DND-41 (cell line): ENCODE data around the gene RARS2.

ENCODE experiments used
- ATAC-seq: fragments of 200-7000 bp; cut with Tn5 transposase; 3 replicates; pipeline ENCODE4 v1.9.1; 2021; ENCODE audit warnings: low read depth; ENCODE audit not compliant: insufficient read depth
- DNase-seq: peaks from one replicate; pipeline ENCODE4 v3.0.0-alpha.2; 2020
- H2AFZ ChIP-seq: 2 replicates; pipeline ENCODE4 v1.6.0; 2012; ENCODE audit warnings: low read depth, low read length
- H3K27ac ChIP-seq: 2 replicates; pipeline ENCODE4 v1.5.1; 2012; ENCODE audit warnings: low read length, inconsistent platforms
- H3K27me3 ChIP-seq: fragments of 200-600 bp; sonication (generic); 2 replicates; pipeline ENCODE4 v1.6.0; 2012; ENCODE audit warnings: low read length, mild to moderate bottlenecking, inconsistent platforms; ENCODE audit not compliant: insufficient read depth, poor library complexity
- H3K36me3 ChIP-seq: 2 replicates; pipeline ENCODE4 v1.5.1; 2012; ENCODE audit warnings: low read length, inconsistent platforms; ENCODE audit not compliant: insufficient read depth
- H3K4me1 ChIP-seq: 2 replicates; pipeline ENCODE4 v1.5.1; 2012; ENCODE audit warnings: mild to moderate bottlenecking, low read length; ENCODE audit not compliant: insufficient read depth
- H3K4me2 ChIP-seq: 2 replicates; pipeline ENCODE4 v1.6.0; 2012; ENCODE audit warnings: mild to moderate bottlenecking, moderate library complexity, low read length, inconsistent platforms; ENCODE audit not compliant: insufficient read depth
- H3K4me3 ChIP-seq, 2 experiments: fragments of 200-600 bp in 1 of 2; shearing (Covaris generic) in 1 of 2; 2 replicates each; pipeline ENCODE4 v1.5.1; 2012 to 2016; ENCODE audit warnings: inconsistent platforms in 2 of 2, low read length in 2 of 2, mild to moderate bottlenecking in 2 of 2, low read depth in 1 of 2, moderate library complexity in 1 of 2
- H3K79me2 ChIP-seq: 2 replicates; pipeline ENCODE4 v1.6.0; 2012; ENCODE audit warnings: low read length, inconsistent platforms; ENCODE audit not compliant: insufficient read depth
- H3K9ac ChIP-seq: 2 replicates; pipeline ENCODE4 v1.6.0; 2012; ENCODE audit warnings: low read depth, mild to moderate bottlenecking, inconsistent platforms, low read length, moderate library complexity
- H3K9me3 ChIP-seq: 2 replicates; pipeline ENCODE4 v1.5.1; 2012; ENCODE audit warnings: low read length, moderate library complexity, mild to moderate bottlenecking, inconsistent platforms; ENCODE audit not compliant: insufficient read depth, severe bottlenecking
- H4K20me1 ChIP-seq: 2 replicates; pipeline ENCODE4 v1.6.0; 2012; ENCODE audit warnings: low read length; ENCODE audit not compliant: insufficient read depth
- EZH2 ChIP-seq: IDR thresholded peaks from 3 replicates; pipeline ENCODE4 v1.6.1; 2012; ENCODE audit warnings: borderline replicate concordance, low read depth, mild to moderate bottlenecking, moderate library complexity, low read length, inconsistent platforms; ENCODE audit not compliant: severe bottlenecking
- TF ChIP-seq, protein P1 (sequence below): IDR thresholded peaks from 2 replicates; pipeline ENCODE4 v1.5.1; 2012; ENCODE audit warnings: borderline replicate concordance, low read length, moderate library complexity, mild to moderate bottlenecking; ENCODE audit not compliant: poor library complexity, severe bottlenecking; ENCODE audit errors: extremely low read depth

The RARS2 gene

DNA sequence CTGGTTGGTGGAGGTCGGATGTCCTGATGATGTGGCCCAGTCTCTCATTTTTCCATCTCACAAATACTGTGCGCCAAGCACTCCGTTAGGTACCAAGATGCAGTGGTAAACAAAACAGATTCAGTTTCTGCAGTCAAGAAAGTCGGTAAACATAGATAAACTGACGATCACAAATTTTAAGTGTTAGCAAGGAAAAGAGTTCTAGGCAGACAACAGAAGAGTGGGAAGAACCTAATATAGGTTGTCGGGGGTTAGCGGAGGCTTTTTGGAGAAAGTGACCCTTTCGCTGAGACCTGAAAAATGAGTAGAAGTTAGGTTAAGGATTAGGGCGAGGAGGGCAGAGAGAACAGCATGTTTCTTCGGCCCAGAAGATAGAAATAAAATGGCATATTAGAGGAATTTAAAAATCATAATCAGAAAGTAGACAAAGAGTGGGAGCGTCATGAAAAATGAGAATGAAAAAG, 662 bp upstream of the RARS2 start:
- TF ChIP-seq, protein P1, sequence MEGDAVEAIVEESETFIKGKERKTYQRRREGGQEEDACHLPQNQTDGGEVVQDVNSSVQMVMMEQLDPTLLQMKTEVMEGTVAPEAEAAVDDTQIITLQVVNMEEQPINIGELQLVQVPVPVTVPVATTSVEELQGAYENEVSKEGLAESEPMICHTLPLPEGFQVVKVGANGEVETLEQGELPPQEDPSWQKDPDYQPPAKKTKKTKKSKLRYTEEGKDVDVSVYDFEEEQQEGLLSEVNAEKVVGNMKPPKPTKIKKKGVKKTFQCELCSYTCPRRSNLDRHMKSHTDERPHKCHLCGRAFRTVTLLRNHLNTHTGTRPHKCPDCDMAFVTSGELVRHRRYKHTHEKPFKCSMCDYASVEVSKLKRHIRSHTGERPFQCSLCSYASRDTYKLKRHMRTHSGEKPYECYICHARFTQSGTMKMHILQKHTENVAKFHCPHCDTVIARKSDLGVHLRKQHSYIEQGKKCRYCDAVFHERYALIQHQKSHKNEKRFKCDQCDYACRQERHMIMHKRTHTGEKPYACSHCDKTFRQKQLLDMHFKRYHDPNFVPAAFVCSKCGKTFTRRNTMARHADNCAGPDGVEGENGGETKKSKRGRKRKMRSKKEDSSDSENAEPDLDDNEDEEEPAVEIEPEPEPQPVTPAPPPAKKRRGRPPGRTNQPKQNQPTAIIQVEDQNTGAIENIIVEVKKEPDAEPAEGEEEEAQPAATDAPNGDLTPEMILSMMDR, result no peak
- H3K9ac ChIP-seq, result peak overlapping the region; percentile 74
- H3K4me3 ChIP-seq, result peak overlapping the region; percentile 78 to 94
- peak overlapping the region; percentile 85 for H2AFZ ChIP-seq
- H3K9me3 ChIP-seq, result no peaks in the 10 kb centered on the region
- peaks cover 86% of the 10 kb centered on the region for H3K79me2 ChIP-seq
- H3K4me2 ChIP-seq, result peak overlapping the region; percentile 92
- H4K20me1 ChIP-seq, result peaks cover 11% of the 10 kb centered on the region; the same call in 1 of the 2 replicates
- H3K27ac ChIP-seq, result peak overlapping the region; percentile 87
- DNase-seq (no peak), ATAC-seq (no peak)
- no peaks in the 10 kb centered on the region for H3K27me3 ChIP-seq
- peaks cover 31% of the 10 kb centered on the region for H3K36me3 ChIP-seq
- peaks cover 43% of the 10 kb centered on the region for H3K4me1 ChIP-seq

DNA sequence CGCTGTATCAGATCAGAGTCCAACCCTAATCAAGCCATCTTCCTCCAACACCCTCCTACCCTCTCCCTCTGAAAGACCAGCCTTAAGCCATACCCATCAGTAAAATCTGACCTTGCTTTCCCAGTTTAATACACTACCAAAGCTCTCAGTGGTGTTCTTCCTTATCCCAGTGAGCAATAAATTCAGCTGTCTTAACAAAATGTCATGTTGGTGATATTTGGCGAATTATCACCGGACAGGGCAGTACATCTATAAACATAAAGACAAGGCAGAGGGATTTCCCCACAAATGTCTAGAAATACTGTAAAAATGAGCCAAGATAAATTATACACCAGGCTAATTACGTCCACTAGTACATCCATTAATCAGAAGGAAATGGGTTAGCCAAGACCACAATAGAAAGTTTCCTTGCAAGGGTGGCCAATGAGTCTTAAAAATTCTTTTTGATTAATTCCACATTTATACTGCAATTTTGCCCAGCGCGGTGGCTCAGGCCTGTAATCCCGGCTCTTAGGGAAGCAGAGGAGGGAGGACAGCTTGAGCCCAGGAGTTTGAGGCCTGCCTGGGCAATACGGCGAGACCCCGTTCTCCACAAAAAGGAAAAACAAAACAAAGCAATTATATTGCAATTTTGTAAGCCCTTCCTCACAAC, 905 bp downstream of the RARS2 start:
- peak overlapping the region; percentile 92 for H3K4me2 ChIP-seq
- peaks cover 90% of the 10 kb centered on the region for H3K79me2 ChIP-seq
- no peak for ATAC-seq
- H2AFZ ChIP-seq, result peak overlapping the region; percentile 85
- peaks cover 13% of the 10 kb centered on the region; the same call in 1 of the 2 replicates for H4K20me1 ChIP-seq
- H3K27me3 ChIP-seq, result no peaks in the 10 kb centered on the region
- H3K36me3 ChIP-seq, result peaks cover 22% of the 10 kb centered on the region
- peak overlapping the region; percentile 78 to 94 for H3K4me3 ChIP-seq
- no peak for TF ChIP-seq EZH2
- TF ChIP-seq, protein P1, result no peak
- H3K9me3 ChIP-seq, result no peaks in the 10 kb centered on the region
- peak overlapping the region; percentile 74 for H3K9ac ChIP-seq
- H3K27ac ChIP-seq, result peak overlapping the region; percentile 87
- no peak for DNase-seq
- H3K4me1 ChIP-seq, result peaks cover 43% of the 10 kb centered on the region

DNA sequence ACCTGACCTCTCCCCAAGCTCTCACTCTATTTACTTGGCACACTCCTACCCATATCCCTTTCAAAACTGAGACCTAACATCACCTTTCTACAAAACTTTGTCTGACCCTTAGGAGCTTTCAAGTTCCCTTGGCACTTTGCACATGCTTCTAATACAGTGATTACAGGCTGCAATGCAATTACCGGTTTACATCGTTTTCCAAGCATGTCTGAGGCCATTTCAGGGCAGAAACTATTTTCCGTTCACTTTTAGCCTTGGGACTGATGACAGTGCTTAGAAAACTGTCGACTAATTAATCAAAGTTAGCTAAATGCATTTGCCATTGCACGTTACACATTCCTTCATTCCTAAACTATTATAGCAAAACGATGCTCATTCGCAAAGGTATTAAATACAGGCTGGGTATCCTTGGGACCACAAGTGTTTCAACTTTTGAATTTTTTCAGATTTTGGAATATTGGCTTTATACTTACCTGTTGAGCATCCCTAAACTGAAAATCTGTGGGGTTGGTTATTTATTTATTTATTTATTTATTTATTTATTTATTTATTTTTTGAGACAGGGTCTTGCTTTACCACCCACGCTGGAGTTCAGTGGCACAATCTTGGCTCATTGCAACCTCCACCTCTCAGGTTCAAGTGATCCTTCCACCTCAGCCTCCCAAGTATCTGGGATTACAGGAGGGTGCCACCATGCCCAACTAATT, 3.3 kb downstream of the RARS2 start:
- Histone ChIP-seq H3K4me2 (peak overlapping the region; percentile 92; the same call in 1 of the 2 replicates), H3K36me3 (peaks cover 37% of the 10 kb centered on the region), H3K79me2 (peaks cover 95% of the 10 kb centered on the region), H3K9me3 (no peaks in the 10 kb centered on the region), H3K4me1 (peaks cover 32% of the 10 kb centered on the region), H3K9ac (no peak overlapping the region), H2AFZ (no peak overlapping the region), H4K20me1 (peaks cover 21% of the 10 kb centered on the region; the same call in 1 of the 2 replicates), H3K4me3 (no peak overlapping the region), H3K27ac (no peak overlapping the region), H3K27me3 (no peaks in the 10 kb centered on the region)
- TF ChIP-seq EZH2, result no peak
- TF ChIP-seq, protein P1, result no peak
- DNase-seq, result no peak
- ATAC-seq, result no peak
